Measurements from ENCODE around the gene COA6. TPM values are rescaled to one million over a fixed set of nuclear protein-coding genes. Genes with fewer than 3 reads are reported as not detected.

The COA6 gene
- total and polyA plus RNA-seq, 2 of the 13 experiments (the other 11 are each of a cell fraction or from before 2014, with no cell fraction given), result 32.4 to 104 TPM

DNA sequence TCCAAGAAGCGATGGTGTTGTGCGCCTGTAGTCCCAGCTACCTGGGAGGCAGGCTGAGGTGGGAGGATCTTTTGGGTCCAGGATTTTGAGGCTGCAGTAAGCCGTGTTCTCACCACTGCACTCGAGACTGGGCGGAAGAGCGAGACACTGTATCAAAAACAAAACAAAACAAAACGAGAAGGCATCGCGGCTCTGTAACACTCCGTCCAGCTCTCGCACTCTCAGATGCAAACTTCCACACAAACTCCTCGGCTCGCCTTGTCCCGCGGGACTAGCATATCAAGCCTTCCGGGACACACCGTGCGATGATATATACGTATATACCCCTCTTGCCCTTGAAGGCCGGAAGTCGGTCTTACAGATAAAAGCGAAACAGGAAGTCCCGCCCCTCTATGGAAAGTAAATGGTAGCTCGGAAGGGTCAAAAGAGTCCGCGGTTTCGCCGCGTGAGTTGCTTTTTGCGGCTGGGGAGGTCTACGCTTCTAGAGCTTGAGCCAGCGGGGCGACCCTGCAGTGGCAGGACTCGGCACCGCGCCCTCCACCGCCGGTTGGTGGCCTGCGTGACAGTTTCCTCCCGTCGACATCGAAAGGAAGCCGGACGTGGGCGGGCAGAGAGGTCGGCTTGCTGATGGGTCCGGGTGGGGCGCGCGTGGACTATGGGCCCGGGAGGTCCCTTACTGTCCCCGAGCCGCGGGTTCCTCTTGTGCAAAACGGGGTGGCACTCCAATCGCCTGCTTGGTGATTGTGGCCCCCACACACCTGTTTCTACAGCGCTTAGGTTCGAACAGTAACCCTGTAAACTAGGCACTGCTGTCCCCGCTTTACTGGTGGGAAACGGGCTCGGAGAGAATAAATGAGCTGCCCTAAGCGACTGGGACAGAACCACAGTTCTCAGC is at the start of gene COA6 (continued):
- TF ChIP-seq TEF (CRISPR knock-in tag; IDR thresholded peaks at IDR 0.05), result no peak
- TF ChIP-seq HNRNPH1 (optimal IDR thresholded peaks at IDR 0.05; ENCODE audit: low read depth, low read length), result no peak
- no peak for TF ChIP-seq ZNF629 (CRISPR knock-in tag; conservative IDR thresholded peaks at IDR 0.05)
- TF ChIP-seq, protein P1, sequence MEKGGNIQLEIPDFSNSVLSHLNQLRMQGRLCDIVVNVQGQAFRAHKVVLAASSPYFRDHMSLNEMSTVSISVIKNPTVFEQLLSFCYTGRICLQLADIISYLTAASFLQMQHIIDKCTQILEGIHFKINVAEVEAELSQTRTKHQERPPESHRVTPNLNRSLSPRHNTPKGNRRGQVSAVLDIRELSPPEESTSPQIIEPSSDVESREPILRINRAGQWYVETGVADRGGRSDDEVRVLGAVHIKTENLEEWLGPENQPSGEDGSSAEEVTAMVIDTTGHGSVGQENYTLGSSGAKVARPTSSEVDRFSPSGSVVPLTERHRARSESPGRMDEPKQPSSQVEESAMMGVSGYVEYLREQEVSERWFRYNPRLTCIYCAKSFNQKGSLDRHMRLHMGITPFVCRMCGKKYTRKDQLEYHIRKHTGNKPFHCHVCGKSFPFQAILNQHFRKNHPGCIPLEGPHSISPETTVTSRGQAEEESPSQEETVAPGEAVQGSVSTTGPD (CRISPR knock-in tag; IDR thresholded peaks at IDR 0.05), result peak; percentile 60; the same call in 1 of the 2 replicates
- peak; percentile 72; the same call in 1 of the 2 replicates for TF ChIP-seq NR2C2 (CRISPR knock-in tag; IDR thresholded peaks at IDR 0.05; ENCODE audit: borderline replicate concordance)
- TF ChIP-seq ZNF567 (CRISPR knock-in tag; IDR thresholded peaks at IDR 0.05; ENCODE audit: borderline replicate concordance), result peak; percentile 73; the same call in 1 of the 2 replicates
- TF ChIP-seq ATF5 (CRISPR knock-in tag; IDR thresholded peaks at IDR 0.05; ENCODE audit: low read depth), result peak; percentile 78; the same call in 1 of the 2 replicates
- TF ChIP-seq FLYWCH1 (CRISPR knock-in tag; IDR thresholded peaks at IDR 0.05), result peak; percentile 54; the same call in 1 of the 2 replicates
- TF ChIP-seq SP140L (CRISPR knock-in tag; IDR thresholded peaks at IDR 0.05; ENCODE audit: borderline replicate concordance), result peak; percentile 70; the same call in 1 of the 2 replicates
- peak; percentile 61; the same call in 1 of the 2 replicates for TF ChIP-seq ZNF138 (CRISPR knock-in tag; IDR thresholded peaks at IDR 0.05; ENCODE audit: low read depth)
- TF ChIP-seq ZBTB39 (CRISPR knock-in tag; IDR thresholded peaks at IDR 0.05), result peak; percentile 18; the same call in 1 of the 2 replicates
- peak; percentile 60 for TF ChIP-seq ZMYM3 (CRISPR knock-in tag; IDR thresholded peaks at IDR 0.05)
- TF ChIP-seq, protein P2, sequence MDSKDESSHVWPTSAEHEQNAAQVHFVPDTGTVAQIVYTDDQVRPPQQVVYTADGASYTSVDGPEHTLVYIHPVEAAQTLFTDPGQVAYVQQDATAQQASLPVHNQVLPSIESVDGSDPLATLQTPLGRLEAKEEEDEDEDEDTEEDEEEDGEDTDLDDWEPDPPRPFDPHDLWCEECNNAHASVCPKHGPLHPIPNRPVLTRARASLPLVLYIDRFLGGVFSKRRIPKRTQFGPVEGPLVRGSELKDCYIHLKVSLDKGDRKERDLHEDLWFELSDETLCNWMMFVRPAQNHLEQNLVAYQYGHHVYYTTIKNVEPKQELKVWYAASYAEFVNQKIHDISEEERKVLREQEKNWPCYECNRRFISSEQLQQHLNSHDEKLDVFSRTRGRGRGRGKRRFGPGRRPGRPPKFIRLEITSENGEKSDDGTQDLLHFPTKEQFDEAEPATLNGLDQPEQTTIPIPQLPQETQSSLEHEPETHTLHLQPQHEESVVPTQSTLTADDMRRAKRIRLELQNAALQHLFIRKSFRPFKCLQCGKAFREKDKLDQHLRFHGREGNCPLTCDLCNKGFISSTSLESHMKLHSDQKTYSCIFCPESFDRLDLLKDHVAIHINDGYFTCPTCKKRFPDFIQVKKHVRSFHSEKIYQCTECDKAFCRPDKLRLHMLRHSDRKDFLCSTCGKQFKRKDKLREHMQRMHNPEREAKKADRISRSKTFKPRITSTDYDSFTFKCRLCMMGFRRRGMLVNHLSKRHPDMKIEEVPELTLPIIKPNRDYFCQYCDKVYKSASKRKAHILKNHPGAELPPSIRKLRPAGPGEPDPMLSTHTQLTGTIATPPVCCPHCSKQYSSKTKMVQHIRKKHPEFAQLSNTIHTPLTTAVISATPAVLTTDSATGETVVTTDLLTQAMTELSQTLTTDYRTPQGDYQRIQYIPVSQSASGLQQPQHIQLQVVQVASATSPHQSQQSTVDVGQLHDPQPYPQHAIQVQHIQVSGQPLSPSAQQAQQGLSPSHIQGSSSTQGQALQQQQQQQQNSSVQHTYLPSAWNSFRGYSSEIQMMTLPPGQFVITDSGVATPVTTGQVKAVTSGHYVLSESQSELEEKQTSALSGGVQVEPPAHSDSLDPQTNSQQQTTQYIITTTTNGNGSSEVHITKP (CRISPR knock-in tag; IDR thresholded peaks at IDR 0.05; ENCODE audit: low read depth), result no peak
- TF ChIP-seq ELF4 (CRISPR knock-in tag; IDR thresholded peaks at IDR 0.05; ENCODE audit: borderline replicate concordance), result peak; percentile 91
- no peak for TF ChIP-seq ETS1 (CRISPR knock-in tag; IDR thresholded peaks at IDR 0.05)

All from HepG2 (cell line).